ENCODE measurements around the gene SOX15. TPM values are rescaled to one million over a fixed set of nuclear protein-coding genes. Genes with fewer than 3 reads are reported as not detected.
"Not testable (repeated sequence)": the region's sequence is repeated elsewhere in the genome, so short reads cannot be mapped to it uniquely, and the experiment has no call there.

Gene SOX15
- polyA plus RNA-seq, 1 donor, result 1.7 TPM

GRCh38 chr17:7610641-7611040 lies 20.7 kb upstream of the SOX15 start:
- DNase-seq (ENCODE audit: low read depth), result no peak

GRCh38 chr17:7606280-7606679 lies 16.4 kb upstream of the SOX15 start:
- DNase-seq (ENCODE audit: low read depth), result no peak

GRCh38 chr17:7597561-7597960 lies 7.7 kb upstream of the SOX15 start:
- DNase-seq (ENCODE audit: low read depth), result not testable (repeated sequence)

DNA sequence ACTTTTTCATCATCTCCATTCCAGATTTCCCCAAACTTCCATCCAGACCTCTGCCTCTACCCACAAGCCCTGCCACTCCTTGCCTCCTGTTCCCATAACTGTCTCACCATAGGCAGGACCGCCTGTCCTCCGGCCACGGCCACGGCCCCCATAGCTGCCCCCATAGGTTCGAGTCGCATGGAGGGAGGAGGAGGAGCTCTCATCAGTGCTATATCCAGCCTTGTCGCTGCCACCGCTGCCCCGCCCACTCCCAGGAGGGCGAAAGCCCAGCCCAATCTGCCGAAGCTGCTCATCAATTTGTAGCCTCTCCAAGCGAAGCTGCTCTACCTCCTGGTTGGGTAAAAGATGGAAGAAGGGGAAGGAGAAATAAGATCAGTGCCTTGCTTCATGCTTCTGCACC lies 3.4 kb upstream of the SOX15 start:
- DNase-seq (ENCODE audit: low read depth), result no peak

GRCh38 chr17:7592422-7593021 lies 2.6 kb upstream of the SOX15 start:
- no peak for DNase-seq (ENCODE audit: low read depth)

- no peak for DNase-seq (ENCODE audit: low read depth)
These were observed 1.7 kb upstream of the SOX15 start for GRCh38 chr17:7591596-7591995.

GRCh38 chr17:7590743-7591142 lies 849 bp upstream of the SOX15 start:
- no peak for DNase-seq (ENCODE audit: low read depth)

DNA sequence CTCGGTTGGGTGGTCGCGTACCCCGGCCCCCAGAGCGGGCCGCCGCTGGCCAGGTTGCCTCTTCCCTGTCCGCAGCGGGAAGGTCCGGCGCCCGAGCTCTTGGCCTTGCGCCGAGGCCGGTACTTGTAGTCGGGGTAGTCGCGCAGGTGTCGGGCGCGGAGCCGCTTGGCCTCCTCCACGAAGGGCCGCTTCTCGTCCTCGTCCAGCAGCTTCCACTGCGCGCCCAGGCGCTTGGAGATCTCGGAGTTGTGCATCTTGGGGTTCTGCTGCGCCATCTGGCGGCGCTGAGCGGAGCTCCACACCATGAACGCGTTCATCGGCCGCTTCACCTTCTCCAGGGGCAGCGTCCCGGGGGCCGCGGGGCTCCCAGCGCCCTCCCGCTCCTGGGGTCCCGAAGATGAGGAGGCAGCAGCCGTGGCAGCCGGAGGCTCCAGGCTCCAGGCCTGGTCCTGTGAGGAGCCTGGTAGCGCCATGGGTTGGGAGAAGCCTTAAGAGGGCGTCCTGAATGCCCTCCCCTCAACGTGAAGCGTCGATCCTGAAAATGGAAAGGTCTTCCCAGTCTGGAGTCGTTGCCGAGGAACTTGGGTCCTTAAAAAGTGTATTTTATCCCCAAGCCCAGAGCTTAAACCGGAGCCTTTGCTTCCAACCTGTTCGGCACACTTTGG lies 558 bp downstream of the SOX15 start:
- peak; percentile 76 for DNase-seq (ENCODE audit: low read depth)

DNA sequence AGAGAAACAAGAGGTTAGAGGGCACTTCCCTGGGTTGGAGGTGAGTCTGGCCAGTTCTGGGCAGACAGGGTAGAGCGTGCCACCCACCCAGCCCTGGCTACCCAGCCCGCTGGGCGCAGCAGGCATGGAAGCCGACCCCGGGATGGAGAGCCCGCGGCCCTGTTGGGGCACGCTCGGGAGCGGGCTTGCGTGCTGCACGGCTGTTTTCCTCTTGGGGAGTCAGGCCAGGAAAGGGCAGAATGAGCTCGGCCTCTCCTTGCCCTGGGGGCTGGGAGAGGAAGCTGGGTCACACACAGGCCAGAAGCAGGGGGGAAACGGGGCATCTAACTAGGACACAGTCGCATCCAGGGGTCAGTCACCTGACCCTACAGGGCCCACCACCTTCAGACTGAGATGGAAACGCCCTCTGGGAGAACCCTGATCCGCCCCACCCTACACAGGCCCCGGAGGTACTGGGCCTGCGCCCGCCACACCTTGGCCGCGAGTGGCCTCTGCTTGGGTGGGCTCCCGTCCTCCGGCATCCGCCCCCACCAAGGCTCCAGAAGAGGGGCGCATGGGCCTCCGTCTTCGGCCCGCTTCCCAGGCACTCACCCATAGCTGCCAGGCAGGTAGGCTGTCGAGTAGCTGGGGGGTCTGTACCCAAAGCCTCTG lies 1.2 kb downstream of the SOX15 start:
- DNase-seq (ENCODE audit: low read depth), result no peak

GRCh38 chr17:7587420-7588151 lies 2.3 kb downstream of the SOX15 start:
- no peak for DNase-seq (ENCODE audit: low read depth)

- DNase-seq (ENCODE audit: low read depth), result no peak
These were observed 3.0 kb downstream of the SOX15 start for GRCh38 chr17:7586673-7587419.

- peak; percentile 98 for DNase-seq (ENCODE audit: low read depth)
These were observed 6.4 kb downstream of the SOX15 start, which contains the start of gene MPDU1 for GRCh38 chr17:7583253-7584109. Gene MPDU1, plus strand, starts transcription at chr17:7583852. Its CDS starts 11 bp downstream, at chr17:7583863.

GRCh38 chr17:7582396-7583252 lies 7.3 kb downstream of the SOX15 start:
- no peak for DNase-seq (ENCODE audit: low read depth)

DNA sequence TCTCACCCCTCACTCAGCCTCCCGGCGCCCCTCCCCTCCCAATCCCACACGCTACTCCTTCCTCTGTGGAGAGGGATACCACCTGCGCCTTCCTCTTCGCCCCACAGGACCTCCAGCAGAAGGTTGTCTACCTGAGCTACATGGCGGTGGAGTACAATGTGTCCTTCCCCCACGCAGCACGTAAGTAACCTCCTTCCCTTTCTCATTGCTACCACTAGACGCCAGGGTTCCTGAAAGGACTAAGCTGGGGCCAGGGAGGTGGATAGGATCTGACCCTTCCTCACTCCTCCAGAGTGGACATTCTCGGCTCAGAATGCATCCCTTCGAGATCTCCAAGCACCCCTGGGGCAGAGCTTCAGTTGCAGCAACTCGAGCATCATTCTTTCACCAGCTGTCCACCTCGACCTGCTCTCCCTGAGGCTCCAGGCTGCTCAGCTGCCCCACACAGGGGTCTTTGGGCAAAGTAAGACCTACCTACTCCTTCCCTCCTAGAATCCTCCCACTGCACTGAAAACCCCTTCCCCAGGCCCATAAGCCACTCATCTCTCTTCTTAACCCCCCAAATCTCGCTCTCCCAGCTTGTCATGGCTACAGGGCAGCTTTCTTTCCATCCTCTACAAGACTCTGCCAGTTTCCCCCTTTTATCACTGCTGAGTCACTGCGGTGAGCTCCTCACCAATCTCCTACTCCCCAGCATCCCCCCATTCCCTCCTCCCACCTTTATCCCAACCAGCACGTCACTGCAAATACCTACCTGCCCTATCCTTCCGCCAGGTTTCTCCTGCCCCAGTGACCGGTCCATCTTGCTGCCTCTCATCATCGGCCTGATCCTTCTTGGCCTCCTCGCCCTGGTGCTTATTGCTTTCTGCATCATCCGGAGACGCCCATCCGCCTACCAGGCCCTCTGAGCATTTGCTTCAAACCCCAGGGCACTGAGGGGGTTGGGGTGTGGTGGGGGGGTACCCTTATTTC lies 9.0 kb downstream of the SOX15 start:
- no peak for DNase-seq (ENCODE audit: low read depth)

DNA sequence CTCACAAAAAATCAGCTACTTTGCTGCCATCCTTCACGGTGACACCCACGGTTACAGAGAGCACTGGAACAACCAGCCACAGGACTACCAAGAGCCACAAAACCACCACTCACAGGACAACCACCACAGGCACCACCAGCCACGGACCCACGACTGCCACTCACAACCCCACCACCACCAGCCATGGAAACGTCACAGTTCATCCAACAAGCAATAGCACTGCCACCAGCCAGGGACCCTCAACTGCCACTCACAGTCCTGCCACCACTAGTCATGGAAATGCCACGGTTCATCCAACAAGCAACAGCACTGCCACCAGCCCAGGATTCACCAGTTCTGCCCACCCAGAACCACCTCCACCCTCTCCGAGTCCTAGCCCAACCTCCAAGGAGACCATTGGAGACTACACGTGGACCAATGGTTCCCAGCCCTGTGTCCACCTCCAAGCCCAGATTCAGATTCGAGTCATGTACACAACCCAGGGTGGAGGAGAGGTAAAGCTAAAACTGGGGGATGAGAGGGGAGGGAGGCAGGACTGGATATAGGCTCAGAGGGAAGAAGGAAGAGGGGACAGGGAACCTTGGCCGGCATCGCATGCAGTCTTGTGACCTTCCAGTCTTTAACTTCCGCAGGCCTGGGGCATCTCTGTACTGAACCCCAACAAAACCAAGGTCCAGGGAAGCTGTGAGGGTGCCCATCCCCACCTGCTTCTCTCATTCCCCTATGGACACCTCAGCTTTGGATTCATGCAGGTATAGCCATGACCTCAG lies 9.9 kb downstream of the SOX15 start:
- no peak for DNase-seq (ENCODE audit: low read depth)

DNA sequence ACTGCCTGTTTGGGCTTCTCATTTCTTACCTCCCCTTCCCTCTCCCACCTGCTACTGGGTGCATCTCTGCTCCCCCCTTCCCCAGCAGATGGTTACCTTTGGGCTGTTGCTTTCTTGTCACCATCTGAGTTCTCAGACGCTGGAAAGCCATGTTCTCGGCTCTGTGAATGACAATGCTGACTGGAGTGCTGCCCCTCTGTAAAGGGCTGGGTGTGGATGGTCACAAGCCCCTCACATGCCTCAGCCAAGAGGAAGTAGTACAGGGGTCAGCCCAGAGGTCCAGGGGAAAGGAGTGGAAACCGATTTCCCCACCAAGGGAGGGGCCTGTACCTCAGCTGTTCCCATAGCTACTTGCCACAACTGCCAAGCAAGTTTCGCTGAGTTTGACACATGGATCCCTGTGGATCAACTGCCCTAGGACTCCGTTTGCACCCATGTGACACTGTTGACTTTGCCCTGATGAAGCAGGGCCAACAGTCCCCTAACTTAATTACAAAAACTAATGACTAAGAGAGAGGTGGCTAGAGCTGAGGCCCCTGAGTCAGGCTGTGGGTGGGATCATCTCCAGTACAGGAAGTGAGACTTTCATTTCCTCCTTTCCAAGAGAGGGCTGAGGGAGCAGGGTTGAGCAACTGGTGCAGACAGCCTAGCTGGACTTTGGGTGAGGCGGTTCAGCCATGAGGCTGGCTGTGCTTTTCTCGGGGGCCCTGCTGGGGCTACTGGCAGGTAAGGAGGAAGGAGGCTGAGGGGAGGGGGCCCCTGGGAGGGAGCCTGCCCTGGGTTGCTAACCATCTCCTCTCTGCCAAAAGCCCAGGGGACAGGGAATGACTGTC lies 10.7 kb downstream of the SOX15 start, which contains the start of gene CD68:
CD68 (plus strand) TSS at position 638 of the 833 bp plus-strand sequence; CDS start at position 678, 40 bp downstream.
- no peak for DNase-seq (ENCODE audit: low read depth)
